HG02981 (cell line): Measurements from ENCODE around the gene TPD52L2.
"Not testable (repeated sequence)": the region's sequence is repeated elsewhere in the genome, so short reads cannot be mapped to it uniquely, and the experiment has no call there.

Experiments used
- ATAC-seq: cut with Tn5 transposase; IDR thresholded peaks from one replicate; pipeline ENCODE4 v1.9.1; 2021; ENCODE audit warnings: mild to moderate bottlenecking, moderate library complexity; ENCODE audit not compliant: unreplicated experiment

TPD52L2 gene

DNA sequence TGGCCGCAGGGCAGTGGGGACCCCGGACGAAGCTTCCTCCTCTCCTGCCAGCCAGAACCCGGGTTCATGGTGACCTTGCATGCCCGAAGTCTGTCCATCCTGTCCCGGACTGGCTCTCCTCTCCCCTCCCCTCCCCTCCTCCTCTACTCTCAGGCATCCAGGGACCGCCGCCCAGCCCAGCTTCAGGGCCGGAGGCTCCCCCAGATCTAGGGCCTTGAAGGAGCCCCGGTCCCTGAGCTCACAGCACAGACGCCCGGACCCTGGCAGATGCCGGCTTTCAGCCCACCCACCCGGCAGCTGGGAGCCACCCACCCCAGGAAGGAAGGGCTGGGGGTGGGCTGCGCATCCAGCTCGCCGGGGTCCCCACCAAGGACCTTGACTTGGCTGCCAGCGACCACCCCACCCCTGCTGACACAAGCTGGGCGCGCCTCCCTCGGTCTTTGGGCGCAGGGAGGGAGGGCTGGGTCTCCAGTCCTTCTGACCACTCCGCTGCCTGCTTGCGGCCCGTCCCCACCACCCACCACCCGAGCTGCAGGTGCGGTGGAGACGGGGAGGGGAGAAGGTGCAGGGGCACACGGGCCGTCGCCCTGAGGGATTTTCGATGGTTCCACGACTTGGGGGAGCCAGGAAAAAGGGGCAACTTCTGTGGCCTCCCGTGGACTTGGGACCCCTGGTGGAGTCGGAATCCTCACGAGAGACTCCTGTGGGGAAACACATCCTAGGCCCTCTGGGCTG lies 9.5 kb upstream of the TPD52L2 start:
- no peak for ATAC-seq

DNA sequence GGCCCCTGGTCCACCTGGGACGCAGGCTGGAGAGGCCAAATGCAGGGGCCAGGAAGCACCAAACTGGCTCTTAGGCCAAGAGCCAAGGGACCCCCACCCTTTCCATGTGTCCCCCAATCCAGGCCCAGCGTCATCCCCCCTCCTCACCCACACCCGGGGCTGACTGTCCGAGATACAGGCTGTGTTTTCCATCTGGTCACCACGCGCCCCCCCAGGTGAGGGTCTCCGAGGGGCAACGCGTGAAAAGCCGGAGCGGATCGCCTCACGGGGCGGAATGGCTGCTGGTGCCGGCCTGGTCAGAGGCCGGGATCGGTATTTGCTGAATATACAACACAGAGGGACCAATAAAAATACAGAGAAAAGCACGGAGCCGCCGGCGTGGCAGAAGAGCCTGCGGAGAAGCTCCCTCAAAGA lies 9.0 kb upstream of the TPD52L2 start:
- ATAC-seq, result no peak

- no peak for ATAC-seq
Measured at GRCh38 chr20:63857764-63858392, 7.2 kb upstream of the TPD52L2 start.

GRCh38 chr20:63858393-63859165 lies 6.5 kb upstream of the TPD52L2 start:
- ATAC-seq, result no peak

GRCh38 chr20:63859166-63859699 lies 5.8 kb upstream of the TPD52L2 start:
- ATAC-seq, result no peak

- ATAC-seq, result no peak
Measured at GRCh38 chr20:63860325-63861051, 4.6 kb upstream of the TPD52L2 start.

DNA sequence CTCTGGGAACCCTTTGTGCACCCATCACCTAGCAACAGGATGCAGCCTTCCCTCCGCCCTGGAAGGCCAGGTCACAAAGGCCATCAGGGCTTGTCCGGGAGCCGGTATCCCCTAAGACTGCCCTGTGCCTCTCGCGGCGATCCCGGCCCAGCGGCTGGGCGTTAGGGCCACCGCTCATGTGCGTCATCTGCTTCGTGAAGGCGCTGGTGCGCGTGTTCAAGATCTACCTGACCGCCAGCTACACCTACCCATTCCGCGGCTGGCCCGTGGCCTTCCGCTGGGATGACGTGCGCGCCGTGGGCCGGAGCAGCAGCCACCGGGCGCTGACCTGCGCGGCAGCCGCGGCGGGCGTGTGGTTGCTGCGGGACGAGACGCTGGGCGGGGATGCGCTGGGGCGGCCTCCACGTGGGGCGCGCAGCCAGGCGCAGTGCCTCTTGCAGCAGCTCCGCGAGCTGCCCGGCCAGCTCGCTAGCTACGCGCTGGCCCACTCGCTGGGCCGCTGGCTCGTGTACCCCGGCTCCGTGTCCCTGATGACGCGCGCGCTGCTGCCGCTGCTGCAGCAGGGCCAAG lies 3.6 kb upstream of the TPD52L2 start, which contains the start of gene ABHD16B:
Gene ABHD16B (plus strand): TSS at position 134 of the 570 bp plus-strand sequence. CDS start 43 bp downstream, at position 177.
- no peak for ATAC-seq

- ATAC-seq, result no peak
Measured at GRCh38 chr20:63861981-63862901, 2.8 kb upstream of the TPD52L2 start.

DNA sequence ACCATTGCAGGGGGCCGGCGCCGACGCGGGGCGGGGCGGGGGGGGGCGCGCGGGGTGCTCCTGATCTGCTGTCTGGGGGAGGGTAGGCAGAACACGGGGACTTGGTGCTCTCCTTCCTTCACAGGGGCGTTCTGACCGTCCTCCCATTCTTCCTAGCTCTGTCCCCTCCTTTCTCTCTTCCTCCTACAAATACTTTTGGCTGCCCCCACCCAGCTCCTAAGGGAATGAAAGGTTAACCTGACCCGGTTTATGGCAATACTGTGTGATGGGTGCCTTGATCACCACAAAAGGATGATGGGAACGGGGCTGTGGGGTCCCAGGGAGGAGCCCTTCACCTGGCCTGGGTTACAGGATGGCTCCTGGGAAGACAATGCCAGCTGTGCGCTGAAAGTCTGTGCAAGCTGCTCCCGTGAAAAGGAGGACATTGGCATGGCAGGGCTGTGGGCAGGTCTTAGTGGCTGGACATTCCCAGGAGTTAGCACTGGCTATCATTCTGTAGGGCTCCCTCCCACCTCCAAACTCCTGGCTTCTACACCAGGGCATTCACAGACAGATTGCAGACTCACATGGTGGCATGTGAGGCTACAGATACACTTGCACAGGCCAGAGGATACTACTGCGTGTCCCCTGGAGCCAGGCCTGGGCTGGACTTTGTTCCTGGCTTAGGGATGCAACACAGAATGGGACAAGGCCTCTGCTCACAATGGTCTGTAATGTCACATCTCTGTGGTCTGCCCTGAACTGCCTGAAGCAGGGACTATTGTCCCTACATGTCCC lies 1.9 kb upstream of the TPD52L2 start:
- ATAC-seq, result no peak

- ATAC-seq, result peak; percentile 58
Measured at GRCh38 chr20:63863798-63864544, 1.1 kb upstream of the TPD52L2 start.

DNA sequence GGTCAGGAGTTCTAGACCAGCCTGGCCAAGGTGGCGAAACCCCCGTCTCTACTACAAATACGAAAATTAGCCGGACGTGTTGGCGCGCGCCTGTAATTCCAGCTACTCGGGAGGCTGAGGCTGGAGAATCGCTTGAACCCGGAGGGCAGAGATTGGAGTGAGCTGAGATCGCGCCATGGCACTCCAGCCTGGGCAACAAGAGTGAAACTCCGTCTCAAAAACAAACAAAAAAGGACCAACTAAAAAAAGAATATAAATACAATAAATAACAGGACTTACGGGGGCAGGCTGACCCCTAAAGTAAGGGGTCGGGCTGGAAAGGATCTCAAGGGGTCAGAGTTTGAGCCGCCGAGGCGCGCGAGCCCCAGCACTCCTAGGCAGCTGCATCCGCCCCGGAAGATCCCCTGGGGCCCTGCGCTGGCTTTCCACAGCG lies 509 bp upstream of the TPD52L2 start:
- no peak for ATAC-seq

DNA sequence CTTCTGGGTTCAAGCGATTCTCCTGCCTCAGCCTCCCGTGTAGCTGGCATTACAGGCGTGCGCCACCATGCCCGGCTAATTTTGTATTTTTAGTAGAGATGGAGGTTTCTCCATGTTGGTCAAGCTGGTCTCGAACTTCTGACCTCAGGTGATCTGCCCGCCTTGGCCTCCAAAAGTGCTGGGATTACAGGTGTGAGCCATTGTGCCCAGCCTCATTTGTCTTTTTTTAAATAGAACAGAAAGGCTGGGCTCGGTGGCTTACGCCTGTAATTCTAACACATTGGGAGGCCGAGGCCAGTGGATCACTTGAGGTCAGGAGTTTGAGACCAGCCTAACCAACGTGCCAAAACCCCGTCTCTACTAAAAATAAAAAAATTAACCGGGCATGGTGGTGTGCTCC lies 2.0 kb downstream of the TPD52L2 start:
- ATAC-seq, result not testable (repeated sequence)

DNA sequence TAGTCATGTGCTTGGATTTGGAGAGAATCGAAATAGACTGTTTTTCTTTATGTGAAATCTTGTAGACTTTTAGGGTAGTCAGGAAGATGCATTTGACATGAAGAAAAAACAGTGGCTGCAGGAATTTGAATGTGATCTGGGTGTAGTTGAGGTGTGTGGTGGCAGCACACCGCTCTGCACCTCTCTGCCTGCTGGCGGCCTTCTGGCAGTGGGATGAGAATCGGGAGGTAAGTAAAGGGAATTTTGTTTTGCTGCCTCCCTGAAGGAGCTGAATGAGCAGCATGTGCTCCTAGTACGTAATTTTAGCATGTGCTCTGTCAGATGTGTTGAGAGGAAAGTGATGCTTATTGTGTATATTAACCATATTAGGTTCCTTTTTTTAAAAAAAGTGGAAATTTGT lies 3.2 kb downstream of the TPD52L2 start:
- ATAC-seq, result no peak

- no peak for ATAC-seq
Measured at GRCh38 chr20:63873477-63873971, 8.5 kb downstream of the TPD52L2 start.

DNA sequence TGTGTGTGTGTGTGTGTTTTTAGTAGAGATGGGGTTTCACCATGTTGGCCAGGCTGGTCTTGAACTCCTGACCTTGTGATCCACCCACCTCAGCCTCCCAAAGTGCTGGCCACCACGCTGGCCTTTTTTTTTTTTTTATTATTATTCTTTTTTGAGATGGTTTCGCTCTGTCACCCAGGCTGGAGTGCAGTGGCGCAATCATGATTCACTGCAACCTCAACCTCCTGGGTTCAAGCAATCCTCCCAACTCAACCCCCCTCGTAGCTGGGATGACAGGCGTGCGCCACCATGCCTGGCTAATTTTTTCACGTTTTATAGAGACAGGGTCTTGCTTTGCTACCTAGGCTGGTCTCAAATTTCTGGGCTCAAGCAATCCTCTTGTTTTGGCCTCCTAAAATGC lies 9.2 kb downstream of the TPD52L2 start:
- ATAC-seq, result not testable (repeated sequence)

GRCh38 chr20:63876489-63877036 lies 11.5 kb downstream of the TPD52L2 start:
- no peak for ATAC-seq

DNA sequence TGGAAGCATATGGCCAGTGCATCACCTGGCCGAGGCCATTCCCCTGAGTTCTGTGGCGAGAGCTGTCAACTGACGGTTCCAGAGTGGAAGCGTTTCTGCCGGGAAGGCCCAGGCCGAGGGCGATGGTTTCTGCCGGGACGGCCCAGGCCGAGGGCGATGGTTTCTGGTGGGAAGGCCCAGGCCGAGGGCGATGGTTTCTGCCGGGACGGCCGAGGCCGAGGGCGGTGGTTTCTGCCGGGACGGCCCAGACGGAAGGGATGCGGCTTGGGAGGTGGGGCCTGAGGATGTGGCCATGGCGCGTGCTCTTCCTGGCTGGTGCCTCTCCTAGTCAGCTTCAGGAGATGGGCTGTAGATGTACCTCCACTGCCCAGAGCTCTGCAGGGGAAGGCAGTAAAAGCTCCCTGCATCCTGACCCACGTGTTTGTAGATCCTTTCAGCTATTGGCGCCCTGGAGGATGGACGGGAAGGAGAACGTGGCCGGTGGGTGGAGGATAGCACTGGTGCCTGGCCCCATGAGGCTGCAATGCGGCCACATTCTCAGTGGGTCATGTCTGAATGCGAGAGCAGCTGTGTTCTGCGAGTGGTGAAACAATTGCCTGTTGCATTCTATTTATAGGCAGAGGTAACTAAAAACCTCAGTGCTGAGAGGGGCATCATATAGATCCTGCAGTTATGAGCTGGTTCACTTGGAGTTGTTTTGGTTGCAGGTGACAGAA lies 12.8 kb downstream of the TPD52L2 start:
- ATAC-seq, result no peak
